Brain (organoid and tissue), 1 donor: ENCODE results near the gene FCGBP. TPM values are rescaled to one million over a fixed set of nuclear protein-coding genes. Genes with fewer than 3 reads are reported as not detected.

Experiments used
- polyA plus RNA-seq: library from polyadenylated mRNA; stranded (reverse); fragments of 350-450 nt; fragmentation: Illumina TruSeq; extraction: RNeasy Lipid Tissue Mini Kit (QIAGEN cat#74804); gene quantifications from one replicate; pipeline ENCODE4 v1.2.3, GENCODE V29; 2015; ENCODE audit warnings: low read depth, low replicate concordance; ENCODE audit not compliant: insufficient read depth

The FCGBP gene
- polyA plus RNA-seq, 1 donor from 2014 or later = 12.3 TPM

Other genes starting within 250 kb of the FCGBP start
- not detected for gene LGALS14, start 230.2 kb downstream of the FCGBP start, polyA plus RNA-seq
- not detected for gene CLC, start 196.6 kb downstream of the FCGBP start, polyA plus RNA-seq
- gene LEUTX, start 155.8 kb downstream of the FCGBP start, polyA plus RNA-seq = not detected
- 51.3 TPM for gene DYRK1B, start 100.5 kb downstream of the FCGBP start, polyA plus RNA-seq
- 290 TPM for gene FBL, start 88.3 kb downstream of the FCGBP start, polyA plus RNA-seq
- gene PSMC4, start 36.5 kb upstream of the FCGBP start, polyA plus RNA-seq = 99.9 TPM
- 0.29 TPM for gene ZNF546, start 62.4 kb upstream of the FCGBP start, polyA plus RNA-seq
- 0.88 TPM for gene ZNF780B, start 121.6 kb upstream of the FCGBP start, polyA plus RNA-seq
- gene ZNF780A, start 156.3 kb upstream of the FCGBP start, polyA plus RNA-seq = 1.9 TPM